Spleen (tissue), 7 donors: ENCODE measurements around the gene ITGAE.

Experiments
- POLR2AphosphoS5 ChIP-seq, 3 donors: sonication (generic); formaldehyde crosslinking; IDR thresholded peaks; one replicate each; pipeline ENCODE4 v1.5.1; 2017; ENCODE audit warnings: antibody characterized with exemption in 3 of 3
- TF ChIP-seq, protein P1 (sequence below), 11 experiments: fragments of 200-600 bp in 7 of 11; fragments of 450-650 bp in 4 of 11; sonication (generic) in 4 of 11; IDR thresholded peaks in 8 of 11; conservative IDR thresholded peaks in 3 of 11; 1 replicate in 7 of 11; 2 replicates in 4 of 11; pipeline versions ENCODE4 v1.4.0 to v1.8.0; 2016 to 2021; ENCODE audit warnings: antibody characterized with exemption in 11 of 11, inconsistent platforms in 4 of 11, mild to moderate bottlenecking in 1 of 11
- donor health status: DM: no; HTN: no; CAD: no; lungs with moderate emphysema.
- donor health status: DM: no; HTN: no; CAD: no.
- donor health status: DM: no; HTN: no; CAD: no.

DNA sequence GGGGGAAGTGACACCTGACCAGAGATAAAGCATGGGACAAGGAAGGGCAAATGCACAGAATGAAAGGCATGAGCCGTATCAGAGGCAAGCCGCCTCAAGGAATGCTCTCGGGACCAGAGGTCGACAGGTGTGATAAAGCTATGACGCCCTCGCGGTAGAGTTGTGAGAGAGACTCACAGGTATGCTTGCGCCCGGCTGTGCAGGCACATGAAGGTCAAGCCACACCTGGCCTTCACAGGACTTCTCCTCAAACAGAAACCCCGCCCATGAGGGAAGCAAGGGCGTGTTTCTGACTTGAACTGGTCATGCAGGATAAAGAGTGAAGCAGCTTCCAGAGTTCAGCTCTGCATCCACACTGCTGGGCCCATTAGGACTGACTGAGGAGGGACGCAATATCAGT lies 37.2 kb upstream of the ITGAE start:
- no peak for TF ChIP-seq POLR2AphosphoS5 (IDR thresholded peaks at IDR 0.05)
- TF ChIP-seq, protein P1, sequence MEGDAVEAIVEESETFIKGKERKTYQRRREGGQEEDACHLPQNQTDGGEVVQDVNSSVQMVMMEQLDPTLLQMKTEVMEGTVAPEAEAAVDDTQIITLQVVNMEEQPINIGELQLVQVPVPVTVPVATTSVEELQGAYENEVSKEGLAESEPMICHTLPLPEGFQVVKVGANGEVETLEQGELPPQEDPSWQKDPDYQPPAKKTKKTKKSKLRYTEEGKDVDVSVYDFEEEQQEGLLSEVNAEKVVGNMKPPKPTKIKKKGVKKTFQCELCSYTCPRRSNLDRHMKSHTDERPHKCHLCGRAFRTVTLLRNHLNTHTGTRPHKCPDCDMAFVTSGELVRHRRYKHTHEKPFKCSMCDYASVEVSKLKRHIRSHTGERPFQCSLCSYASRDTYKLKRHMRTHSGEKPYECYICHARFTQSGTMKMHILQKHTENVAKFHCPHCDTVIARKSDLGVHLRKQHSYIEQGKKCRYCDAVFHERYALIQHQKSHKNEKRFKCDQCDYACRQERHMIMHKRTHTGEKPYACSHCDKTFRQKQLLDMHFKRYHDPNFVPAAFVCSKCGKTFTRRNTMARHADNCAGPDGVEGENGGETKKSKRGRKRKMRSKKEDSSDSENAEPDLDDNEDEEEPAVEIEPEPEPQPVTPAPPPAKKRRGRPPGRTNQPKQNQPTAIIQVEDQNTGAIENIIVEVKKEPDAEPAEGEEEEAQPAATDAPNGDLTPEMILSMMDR (IDR thresholded peaks at IDR 0.05 in 8 of 11, conservative IDR thresholded peaks at IDR 0.05 in 3 of 11): no peak
